ENCODE results near the gene CHRD. TPM values are rescaled to one million over a fixed set of nuclear protein-coding genes. Genes with fewer than 3 reads are reported as not detected.
A peak's percentile ranks its signal among the peaks of the same experiment; 100 is the strongest.
"Not testable (repeated sequence)": the region's sequence is repeated elsewhere in the genome, so short reads cannot be mapped to it uniquely, and the experiment has no call there.

CHRD gene
- total RNA-seq, 1 donor from 2014 or later = not detected

- intact Hi-C loops (cut with micrococcal nuclease) = no loop called here
- Mint-ChIP-seq H3K27me3 (ENCODE audit: insufficient read depth) (peaks cover 4% of the 10 kb centered on the region), H3K27ac (no peak overlapping the region)
Observed at GRCh38 chr3:184409946-184410500, 30.2 kb downstream of the CHRD start.

GRCh38 chr3:184414418-184415202 is 34.8 kb downstream of the CHRD start:
- no peaks in the 10 kb centered on the region for H3K4me1 Mint-ChIP-seq (ENCODE audit: low read depth)
- no peaks in the 10 kb centered on the region for H3K27me3 Mint-ChIP-seq (ENCODE audit: insufficient read depth)
- H3K4me3 Mint-ChIP-seq = no peak overlapping the region
- H3K27ac Mint-ChIP-seq = no peak overlapping the region
- DNase-seq (ENCODE audit: low spot score) = no peak
- intact Hi-C loops (cut with micrococcal nuclease) = loop anchor here (5.0 kb wide), 1 partner anchor 113 kb away; no protein-coding TSS in a partner anchor
- no peaks in the 10 kb centered on the region for H3K9me3 Mint-ChIP-seq
- H3K36me3 Mint-ChIP-seq (ENCODE audit: low read depth) = no peaks in the 10 kb centered on the region

More at GRCh38 chr3:184409946-184410500, 30.2 kb downstream of the CHRD start:
- Mint-ChIP-seq H3K4me3 (no peak overlapping the region), H3K4me1 (ENCODE audit: low read depth) (no peaks in the 10 kb centered on the region), H3K36me3 (ENCODE audit: low read depth) (no peaks in the 10 kb centered on the region), H3K9me3 (no peaks in the 10 kb centered on the region)
- no peak for DNase-seq (ENCODE audit: low spot score)

GRCh38 chr3:184415203-184415490 is 35.3 kb downstream of the CHRD start:
- Mint-ChIP-seq H3K27ac (no peak overlapping the region), H3K36me3 (ENCODE audit: low read depth) (no peaks in the 10 kb centered on the region), H3K9me3 (no peaks in the 10 kb centered on the region), H3K4me3 (no peak overlapping the region), H3K4me1 (ENCODE audit: low read depth) (no peaks in the 10 kb centered on the region), H3K27me3 (ENCODE audit: insufficient read depth) (no peaks in the 10 kb centered on the region)
- DNase-seq (ENCODE audit: low spot score) = no peak
- intact Hi-C loops (cut with micrococcal nuclease) = loop anchor here (5.0 kb wide), 1 partner anchor 112 kb away; no protein-coding TSS in a partner anchor

DNA sequence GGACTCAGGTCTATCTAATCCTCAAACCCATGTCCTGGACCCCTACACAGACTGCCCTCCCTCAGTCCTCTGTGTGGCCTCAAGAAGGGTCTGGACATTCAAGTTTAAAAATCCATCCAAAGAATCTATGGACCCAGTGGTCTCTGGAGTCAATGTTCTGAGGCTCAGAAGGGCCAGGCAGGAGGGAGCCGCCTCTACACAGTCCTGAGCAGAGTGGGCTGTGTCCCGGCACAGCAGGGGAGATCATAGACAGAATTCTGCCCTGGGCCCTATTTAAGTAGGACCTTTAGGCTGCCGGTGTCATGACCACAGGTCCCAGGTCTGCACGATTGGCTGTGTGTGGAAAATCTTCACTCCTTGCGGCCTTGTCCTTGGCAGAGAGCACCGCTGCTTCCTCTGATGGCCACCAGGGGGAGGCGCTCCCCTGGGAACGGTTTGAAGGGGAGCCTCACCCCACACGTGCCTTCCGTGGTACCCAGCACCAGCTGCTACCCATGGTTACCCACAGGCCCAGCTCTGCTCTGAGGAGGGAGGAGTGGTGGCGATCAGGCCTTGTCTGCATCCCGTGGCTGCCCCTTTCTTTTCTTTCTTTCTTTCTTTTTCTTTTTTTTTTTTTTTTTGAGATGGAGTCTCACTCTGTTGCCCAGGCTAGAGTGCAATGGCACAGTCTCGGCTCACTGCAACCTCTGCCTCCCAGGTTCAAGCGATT is 37.9 kb downstream of the CHRD start:
- DNase-seq (ENCODE audit: low spot score) = peak; percentile 43
- H3K36me3 Mint-ChIP-seq (ENCODE audit: low read depth) = no peaks in the 10 kb centered on the region

GRCh38 chr3:184419171-184419570 is 39.3 kb downstream of the CHRD start:
- intact Hi-C loops (cut with micrococcal nuclease) = loop anchor here (2.0 to 5.0 kb wide), 2 partner anchors 108 to 358 kb away; no protein-coding TSS in a partner anchor
- H3K4me3 Mint-ChIP-seq = no peak overlapping the region
- H3K9me3 Mint-ChIP-seq = no peaks in the 10 kb centered on the region
- H3K36me3 Mint-ChIP-seq (ENCODE audit: low read depth) = no peaks in the 10 kb centered on the region
- H3K27ac Mint-ChIP-seq = no peak overlapping the region
- H3K4me1 Mint-ChIP-seq (ENCODE audit: low read depth) = no peaks in the 10 kb centered on the region
- peaks cover 5% of the 10 kb centered on the region for H3K27me3 Mint-ChIP-seq (ENCODE audit: insufficient read depth)
- no peak for DNase-seq (ENCODE audit: low spot score)

More for the DNA sequence above, 37.9 kb downstream of the CHRD start:
- Mint-ChIP-seq H3K27me3 (ENCODE audit: insufficient read depth) (peaks cover 5% of the 10 kb centered on the region), H3K4me3 (no peak overlapping the region), H3K9me3 (no peaks in the 10 kb centered on the region), H3K27ac (no peak overlapping the region), H3K4me1 (ENCODE audit: low read depth) (no peaks in the 10 kb centered on the region)
- intact Hi-C loops (cut with micrococcal nuclease) = loop anchor here (1.0 to 5.0 kb wide), 4 partner anchors 96 to 359 kb away; no protein-coding TSS in a partner anchor

- no peak overlapping the region for H3K27ac Mint-ChIP-seq
Observed at GRCh38 chr3:184423561-184423960, 43.7 kb downstream of the CHRD start.

GRCh38 chr3:184426691-184427141 is 46.9 kb downstream of the CHRD start:
- peaks cover 5% of the 10 kb centered on the region for H3K27me3 Mint-ChIP-seq (ENCODE audit: insufficient read depth)
- H3K9me3 Mint-ChIP-seq = no peaks in the 10 kb centered on the region
- H3K4me3 Mint-ChIP-seq = no peak overlapping the region
- intact Hi-C loops (cut with micrococcal nuclease) = no loop called here
- no peak for DNase-seq (ENCODE audit: low spot score)
- no peaks in the 10 kb centered on the region for H3K4me1 Mint-ChIP-seq (ENCODE audit: low read depth)
- H3K27ac Mint-ChIP-seq = no peak overlapping the region
- H3K36me3 Mint-ChIP-seq (ENCODE audit: low read depth) = no peaks in the 10 kb centered on the region

More at GRCh38 chr3:184423561-184423960, 43.7 kb downstream of the CHRD start:
- Mint-ChIP-seq H3K36me3 (ENCODE audit: low read depth) (no peaks in the 10 kb centered on the region), H3K9me3 (no peaks in the 10 kb centered on the region), H3K4me3 (no peak overlapping the region), H3K27me3 (ENCODE audit: insufficient read depth) (peaks cover 5% of the 10 kb centered on the region), H3K4me1 (ENCODE audit: low read depth) (no peaks in the 10 kb centered on the region)
- no peak for DNase-seq (ENCODE audit: low spot score)
- intact Hi-C loops (cut with micrococcal nuclease) = no loop called here

- Mint-ChIP-seq H3K27ac (no peak overlapping the region), H3K4me1 (ENCODE audit: low read depth) (no peaks in the 10 kb centered on the region)
- intact Hi-C loops (cut with micrococcal nuclease) = no loop called here
Observed at GRCh38 chr3:184428561-184429175, 48.8 kb downstream of the CHRD start.

DNA sequence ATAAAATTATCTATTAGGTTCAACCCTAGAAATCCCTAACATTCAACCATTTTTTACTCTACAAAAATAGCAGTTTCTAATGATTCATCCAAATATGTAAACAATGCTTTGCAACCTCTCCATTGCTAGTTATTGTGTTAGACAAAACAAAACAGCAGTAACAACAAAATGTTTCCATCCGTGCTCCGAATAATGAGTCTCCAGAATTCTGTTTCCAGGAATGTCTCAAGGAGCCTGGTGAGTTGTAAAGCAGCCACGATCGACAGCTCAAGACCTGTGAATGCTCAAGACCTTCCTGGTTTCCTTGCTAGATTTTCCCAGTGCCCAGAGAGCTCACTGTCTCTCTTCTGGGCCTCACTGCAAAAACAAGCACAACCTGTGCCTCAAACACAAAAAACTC is 49.9 kb downstream of the CHRD start:
- peaks cover 10% of the 10 kb centered on the region for H3K27me3 Mint-ChIP-seq (ENCODE audit: insufficient read depth)
- no peak for DNase-seq (ENCODE audit: low spot score)
- H3K9me3 Mint-ChIP-seq = no peaks in the 10 kb centered on the region
- no peaks in the 10 kb centered on the region for H3K4me1 Mint-ChIP-seq (ENCODE audit: low read depth)
- intact Hi-C loops (cut with micrococcal nuclease) = no loop called here
- H3K27ac Mint-ChIP-seq = no peak overlapping the region
- no peaks in the 10 kb centered on the region for H3K36me3 Mint-ChIP-seq (ENCODE audit: low read depth)
- no peak overlapping the region for H3K4me3 Mint-ChIP-seq

More at GRCh38 chr3:184428561-184429175, 48.8 kb downstream of the CHRD start:
- no peak overlapping the region for H3K4me3 Mint-ChIP-seq
- no peaks in the 10 kb centered on the region for H3K36me3 Mint-ChIP-seq (ENCODE audit: low read depth)
- H3K9me3 Mint-ChIP-seq = no peaks in the 10 kb centered on the region
- DNase-seq (ENCODE audit: low spot score) = no peak
- H3K27me3 Mint-ChIP-seq (ENCODE audit: insufficient read depth) = peaks cover 10% of the 10 kb centered on the region

DNA sequence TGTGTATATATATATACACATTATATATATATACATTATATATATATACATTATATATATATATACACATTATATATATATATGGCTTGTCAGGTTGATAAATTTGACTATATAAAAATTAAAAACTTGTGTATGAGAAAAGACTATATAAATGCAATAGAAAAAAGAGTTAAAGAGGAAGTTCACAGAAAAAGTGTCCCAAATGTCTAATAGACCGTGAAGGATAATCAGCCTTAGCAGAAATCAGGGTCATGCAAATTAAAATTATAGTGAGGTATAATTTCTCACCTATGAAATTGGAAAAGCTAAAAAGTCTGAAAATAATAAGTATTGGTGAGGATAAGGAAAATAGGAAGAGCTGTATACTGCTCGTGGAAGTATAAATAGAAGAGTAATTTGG is 51.1 kb downstream of the CHRD start:
- Mint-ChIP-seq H3K27me3 (ENCODE audit: insufficient read depth) (peaks cover 10% of the 10 kb centered on the region), H3K9me3 (no peaks in the 10 kb centered on the region), H3K27ac (no peak overlapping the region), H3K36me3 (ENCODE audit: low read depth) (no peaks in the 10 kb centered on the region), H3K4me3 (no peak overlapping the region), H3K4me1 (ENCODE audit: low read depth) (no peaks in the 10 kb centered on the region)
- intact Hi-C loops (cut with micrococcal nuclease) = no loop called here
- DNase-seq (ENCODE audit: low spot score) = no peak

- not testable (repeated sequence) for H3K36me3 Mint-ChIP-seq (ENCODE audit: low read depth); H3K4me1 Mint-ChIP-seq (ENCODE audit: low read depth)
- H3K27me3 Mint-ChIP-seq (ENCODE audit: insufficient read depth) = peaks cover 10% of the 10 kb centered on the region
Observed at GRCh38 chr3:184433178-184433577, 53.3 kb downstream of the CHRD start.

DNA sequence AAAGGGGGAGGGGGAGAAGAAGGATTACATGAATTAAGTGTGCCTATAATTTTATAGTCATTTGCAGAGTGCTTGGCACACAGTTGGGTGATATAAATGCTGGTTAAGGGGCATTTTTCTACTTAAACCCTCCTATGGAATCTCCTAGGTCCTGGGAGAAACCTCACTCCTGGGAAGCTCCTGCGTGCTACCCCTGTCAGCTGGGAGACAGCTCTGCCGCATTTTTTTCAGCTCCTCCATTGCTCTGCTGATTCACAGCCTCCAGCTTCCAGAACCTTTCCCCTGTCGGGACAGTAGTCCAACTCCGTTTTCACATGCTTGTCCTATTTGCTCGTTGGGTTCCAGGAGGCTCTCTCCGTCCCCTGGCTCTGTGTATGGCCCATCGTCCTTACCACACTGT is 59.2 kb downstream of the CHRD start:
- no peaks in the 10 kb centered on the region for H3K27me3 Mint-ChIP-seq (ENCODE audit: insufficient read depth)
- intact Hi-C loops (cut with micrococcal nuclease) = no loop called here

More at GRCh38 chr3:184433178-184433577, 53.3 kb downstream of the CHRD start:
- intact Hi-C loops (cut with micrococcal nuclease); H3K9me3 Mint-ChIP-seq; H3K4me3 Mint-ChIP-seq; DNase-seq (ENCODE audit: low spot score); H3K27ac Mint-ChIP-seq: not testable (repeated sequence)

More for the DNA sequence above, 59.2 kb downstream of the CHRD start:
- Mint-ChIP-seq H3K27ac (no peak overlapping the region), H3K4me1 (ENCODE audit: low read depth) (no peaks in the 10 kb centered on the region), H3K36me3 (ENCODE audit: low read depth) (no peaks in the 10 kb centered on the region), H3K4me3 (no peak overlapping the region), H3K9me3 (no peaks in the 10 kb centered on the region)
- no peak for DNase-seq (ENCODE audit: low spot score)
